Measurements from ENCODE around the gene SLC5A1.

GRCh38 chr22:32142600-32142999, 99.5 kb downstream of the SLC5A1 start:
- no peak for TF ChIP-seq CTCF (IDR thresholded peaks at IDR 0.05)
- no peak for TF ChIP-seq POLR2A (IDR thresholded peaks at IDR 0.05)
